ENCODE measurements around the gene TP53BP1. TPM values are rescaled to one million over a fixed set of nuclear protein-coding genes. Genes with fewer than 3 reads are reported as not detected.

The TP53BP1 gene
- total RNA-seq, 1 donor from 2014 or later, result 44.9 TPM

DNA sequence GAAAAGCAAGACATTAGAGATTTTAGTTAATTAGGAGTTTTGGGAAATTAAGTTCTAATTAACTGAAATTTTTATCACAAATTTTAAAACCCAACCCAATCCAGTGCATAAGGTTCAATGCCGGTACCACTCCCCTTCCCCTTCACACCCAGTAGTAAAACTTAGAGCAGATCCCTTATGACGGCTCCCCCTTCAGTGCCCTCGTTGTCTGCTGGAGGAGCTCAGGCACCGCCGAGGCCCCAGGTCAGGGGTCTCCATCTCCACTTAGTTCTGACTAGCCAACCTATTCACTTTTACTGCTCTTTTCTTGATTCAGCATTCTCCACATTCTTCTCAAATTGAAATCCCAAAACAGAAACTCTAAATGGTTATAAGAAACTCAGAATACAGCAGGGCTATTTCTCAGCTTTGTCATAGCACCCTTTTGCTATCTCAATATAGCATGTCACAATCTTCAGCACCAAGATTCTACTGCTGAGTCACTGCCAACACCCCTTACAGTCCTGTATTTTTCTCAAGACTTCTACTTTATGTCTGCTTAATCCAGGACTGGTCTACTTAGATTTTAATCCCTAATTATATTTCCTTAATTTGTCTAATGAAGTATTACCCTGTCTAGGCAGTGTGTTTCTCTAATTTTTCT lies 82.3 kb downstream of the TP53BP1 start:
- Histone ChIP-seq H3K27me3 (no peaks in the 10 kb centered on the region), H3K27ac (no peak overlapping the region), H3K4me1 (no peaks in the 10 kb centered on the region), H3K36me3 (peaks cover 0 to 63% of the 10 kb centered on the region in 2 donors), H3K4me3 (no peak overlapping the region), H3K9me3 (no peaks in the 10 kb centered on the region)
- intact Hi-C loops (cut with DNase I), result no loop called here
- no peak for DNase-seq (ENCODE audit: extremely low spot score in 2 of 2)
- no peak for TF ChIP-seq POLR2AphosphoS5 (IDR thresholded peaks at IDR 0.05; ENCODE audit: insufficient read depth in 1 of 2, low read depth in 1 of 2)

DNA sequence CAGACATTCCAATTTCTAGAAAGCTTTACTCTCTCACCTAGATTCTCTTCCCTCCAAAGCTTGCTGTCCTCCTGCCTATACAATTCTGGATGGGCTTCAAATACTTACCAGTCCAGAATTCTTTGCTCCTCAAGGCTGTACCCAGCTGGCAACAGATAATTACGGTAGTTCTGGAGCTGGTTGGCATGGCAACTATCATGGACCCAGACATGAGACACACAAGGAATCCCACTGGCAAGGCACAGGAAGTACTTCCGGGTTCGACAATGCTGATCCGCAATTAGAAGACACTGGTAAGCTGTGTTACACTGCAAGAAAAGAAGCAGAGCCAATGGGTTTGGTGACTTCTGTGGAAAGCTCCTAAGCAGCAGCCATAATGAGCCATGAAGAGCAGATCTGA lies 84.2 kb downstream of the TP53BP1 start:
- TF ChIP-seq, protein P1, sequence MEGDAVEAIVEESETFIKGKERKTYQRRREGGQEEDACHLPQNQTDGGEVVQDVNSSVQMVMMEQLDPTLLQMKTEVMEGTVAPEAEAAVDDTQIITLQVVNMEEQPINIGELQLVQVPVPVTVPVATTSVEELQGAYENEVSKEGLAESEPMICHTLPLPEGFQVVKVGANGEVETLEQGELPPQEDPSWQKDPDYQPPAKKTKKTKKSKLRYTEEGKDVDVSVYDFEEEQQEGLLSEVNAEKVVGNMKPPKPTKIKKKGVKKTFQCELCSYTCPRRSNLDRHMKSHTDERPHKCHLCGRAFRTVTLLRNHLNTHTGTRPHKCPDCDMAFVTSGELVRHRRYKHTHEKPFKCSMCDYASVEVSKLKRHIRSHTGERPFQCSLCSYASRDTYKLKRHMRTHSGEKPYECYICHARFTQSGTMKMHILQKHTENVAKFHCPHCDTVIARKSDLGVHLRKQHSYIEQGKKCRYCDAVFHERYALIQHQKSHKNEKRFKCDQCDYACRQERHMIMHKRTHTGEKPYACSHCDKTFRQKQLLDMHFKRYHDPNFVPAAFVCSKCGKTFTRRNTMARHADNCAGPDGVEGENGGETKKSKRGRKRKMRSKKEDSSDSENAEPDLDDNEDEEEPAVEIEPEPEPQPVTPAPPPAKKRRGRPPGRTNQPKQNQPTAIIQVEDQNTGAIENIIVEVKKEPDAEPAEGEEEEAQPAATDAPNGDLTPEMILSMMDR (IDR thresholded peaks at IDR 0.05), result no peak
- no peak for TF ChIP-seq POLR2AphosphoS5 (IDR thresholded peaks at IDR 0.05; ENCODE audit: insufficient read depth in 1 of 2, low read depth in 1 of 2)
- no peak for TF ChIP-seq POLR2A (IDR thresholded peaks at IDR 0.05)
- Histone ChIP-seq H3K27me3 (no peaks in the 10 kb centered on the region), H3K27ac (no peak overlapping the region), H3K9me3 (no peaks in the 10 kb centered on the region), H3K36me3 (peaks cover 0 to 63% of the 10 kb centered on the region in 2 donors), H3K4me1 (no peaks in the 10 kb centered on the region), H3K4me3 (no peak overlapping the region)
- DNase-seq (ENCODE audit: extremely low spot score in 2 of 2), result no peak
- intact Hi-C loops (cut with DNase I), result no loop called here

DNA sequence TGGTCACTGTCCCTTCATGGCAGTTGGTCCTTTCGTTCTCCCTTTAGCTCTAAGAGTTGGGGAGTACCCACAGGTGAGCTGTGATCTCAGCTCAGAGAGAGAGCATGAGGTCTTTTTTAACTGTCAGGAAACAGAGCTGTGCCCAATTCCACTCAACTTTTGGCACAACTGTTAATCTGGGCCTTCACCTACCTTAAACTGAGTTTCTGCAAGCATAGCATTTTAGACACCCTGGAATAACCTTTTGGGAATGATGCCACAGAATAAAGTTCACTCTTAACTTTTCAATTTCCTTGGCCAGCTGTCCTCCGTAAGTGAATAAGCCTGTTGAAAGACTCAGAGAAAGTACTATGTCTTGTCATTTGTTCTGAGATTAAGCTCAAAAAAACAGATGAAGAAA lies 86.1 kb downstream of the TP53BP1 start:
- TF ChIP-seq, protein P1 (IDR thresholded peaks at IDR 0.05), result no peak
- no peak for TF ChIP-seq POLR2AphosphoS5 (IDR thresholded peaks at IDR 0.05; ENCODE audit: insufficient read depth in 1 of 2, low read depth in 1 of 2)
- no peak for TF ChIP-seq POLR2A (IDR thresholded peaks at IDR 0.05)
- H3K27ac ChIP-seq, result no peak overlapping the region
- no peaks in the 10 kb centered on the region for H3K9me3 ChIP-seq

DNA sequence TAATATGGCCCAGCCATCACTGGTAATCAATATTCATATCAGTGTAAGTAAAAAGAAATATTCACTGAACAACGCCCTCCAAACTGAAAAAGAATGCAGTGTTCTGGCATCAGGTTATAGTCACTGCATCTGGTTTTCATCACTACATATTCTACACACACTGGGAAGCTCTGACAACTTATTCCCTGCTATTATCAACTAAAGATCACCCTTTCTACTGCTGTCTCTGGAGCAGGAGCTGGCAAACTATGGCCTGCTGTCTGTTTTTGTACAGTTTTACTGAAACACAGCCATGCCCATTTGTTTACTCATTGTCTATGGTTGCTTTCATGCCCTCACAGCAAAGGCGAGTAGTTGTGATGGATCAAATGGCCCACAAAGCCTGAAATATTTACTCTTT lies 86.8 kb downstream of the TP53BP1 start:
- Histone ChIP-seq H3K4me3 (no peak overlapping the region), H3K36me3 (peaks cover 0 to 61% of the 10 kb centered on the region in 2 donors)

More for the DNA sequence above, 86.1 kb downstream of the TP53BP1 start:
- Histone ChIP-seq H3K36me3 (peaks cover 0 to 54% of the 10 kb centered on the region in 2 donors), H3K4me3 (no peak overlapping the region), H3K4me1 (no peaks in the 10 kb centered on the region), H3K27me3 (no peaks in the 10 kb centered on the region)
- intact Hi-C loops (cut with DNase I), result no loop called here
- DNase-seq (ENCODE audit: extremely low spot score in 2 of 2), result no peak

DNA sequence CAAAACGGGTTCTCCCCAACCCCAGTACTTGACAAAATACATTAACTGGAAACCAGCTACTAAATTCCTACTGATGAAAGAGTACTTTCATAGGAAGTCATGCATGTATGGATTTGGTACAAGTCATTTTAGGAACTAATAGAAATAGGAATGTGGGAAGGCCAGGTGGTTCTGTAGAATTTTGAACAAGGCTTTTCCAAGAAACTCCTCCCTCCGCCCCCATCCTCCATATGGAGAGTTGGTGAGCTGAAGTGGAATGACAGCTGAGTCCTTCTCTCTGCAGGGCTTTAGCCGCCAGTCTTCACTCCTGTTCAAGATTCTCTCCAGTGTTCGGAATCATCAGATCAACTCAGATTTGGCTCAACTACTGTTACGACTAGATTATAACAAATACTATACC lies 88.8 kb downstream of the TP53BP1 start:
- no peaks in the 10 kb centered on the region for H3K9me3 ChIP-seq
- no peak overlapping the region for H3K4me3 ChIP-seq
- TF ChIP-seq POLR2AphosphoS5 (IDR thresholded peaks at IDR 0.05; ENCODE audit: insufficient read depth in 1 of 2, low read depth in 1 of 2), result no peak
- TF ChIP-seq, protein P1 (IDR thresholded peaks at IDR 0.05), result no peak
- no peak for TF ChIP-seq POLR2A (IDR thresholded peaks at IDR 0.05)
- H3K4me1 ChIP-seq, result no peaks in the 10 kb centered on the region
- DNase-seq (ENCODE audit: extremely low spot score in 2 of 2), result no peak
- peaks cover 0 to 67% of the 10 kb centered on the region in 2 donors for H3K36me3 ChIP-seq
- no peak overlapping the region for H3K27ac ChIP-seq
- intact Hi-C loops (cut with DNase I), result no loop called here
- no peaks in the 10 kb centered on the region for H3K27me3 ChIP-seq

More for the DNA sequence above, 86.8 kb downstream of the TP53BP1 start:
- H3K9me3 ChIP-seq, result no peaks in the 10 kb centered on the region
- H3K4me1 ChIP-seq, result no peaks in the 10 kb centered on the region
- H3K27me3 ChIP-seq, result no peaks in the 10 kb centered on the region
- no peak for TF ChIP-seq POLR2AphosphoS5 (IDR thresholded peaks at IDR 0.05; ENCODE audit: insufficient read depth in 1 of 2, low read depth in 1 of 2)
- TF ChIP-seq, protein P1 (IDR thresholded peaks at IDR 0.05), result no peak
- TF ChIP-seq POLR2A (IDR thresholded peaks at IDR 0.05), result no peak
- intact Hi-C loops (cut with DNase I), result no loop called here
- no peak for DNase-seq (ENCODE audit: extremely low spot score in 2 of 2)
- H3K27ac ChIP-seq, result no peak overlapping the region
